ENCODE measurements around the gene HDAC1.
"Not testable (repeated sequence)": the region's sequence is repeated elsewhere in the genome, so short reads cannot be mapped to it uniquely, and the experiment has no call there.

The HDAC1 gene

DNA sequence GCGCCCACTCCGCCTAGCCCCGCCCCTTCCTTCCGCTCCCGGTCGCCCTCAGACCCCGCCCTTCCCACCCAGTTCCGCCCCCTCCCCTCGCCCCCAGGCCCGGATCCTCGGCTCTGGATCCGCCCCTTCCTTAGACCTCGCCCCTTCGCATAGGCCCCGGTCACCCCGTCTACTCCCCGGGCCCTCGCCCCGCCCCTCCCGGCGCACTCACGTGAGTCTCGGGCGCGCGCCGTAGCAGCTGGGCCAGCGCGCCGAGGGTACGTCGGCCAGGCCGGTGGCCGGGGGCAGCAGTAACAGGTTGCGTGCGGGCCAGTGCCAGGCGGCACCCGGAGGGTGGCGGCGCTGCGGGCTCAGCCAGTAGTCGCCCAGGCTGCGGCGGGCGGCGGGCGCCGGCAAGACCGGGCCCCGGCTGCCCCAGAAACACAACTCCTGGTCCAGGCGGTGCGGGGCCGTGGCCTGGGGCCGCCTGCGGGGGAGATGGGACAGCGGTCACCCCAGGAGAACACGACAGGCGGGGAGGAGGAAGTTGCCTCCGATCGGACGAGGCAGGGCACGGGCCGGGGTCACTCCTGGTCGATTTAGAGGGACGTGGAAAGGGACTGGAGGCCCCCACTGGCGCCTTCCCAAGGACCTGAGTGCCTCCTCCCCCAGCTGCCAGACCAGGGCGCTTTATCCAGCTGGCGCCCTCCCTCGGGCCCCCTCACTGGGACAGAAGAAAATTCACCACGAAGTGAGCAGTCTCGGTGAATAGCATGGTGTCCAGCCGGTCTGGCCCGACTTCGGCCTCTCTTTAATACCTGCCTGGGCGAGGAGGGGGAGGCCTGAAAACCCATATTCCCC lies 59.7 kb downstream of the HDAC1 start:
- DNase-seq = peak; percentile 81

- no peak for DNase-seq
Measured at GRCh38 chr1:32352239-32352745, 60.4 kb downstream of the HDAC1 start.

DNA sequence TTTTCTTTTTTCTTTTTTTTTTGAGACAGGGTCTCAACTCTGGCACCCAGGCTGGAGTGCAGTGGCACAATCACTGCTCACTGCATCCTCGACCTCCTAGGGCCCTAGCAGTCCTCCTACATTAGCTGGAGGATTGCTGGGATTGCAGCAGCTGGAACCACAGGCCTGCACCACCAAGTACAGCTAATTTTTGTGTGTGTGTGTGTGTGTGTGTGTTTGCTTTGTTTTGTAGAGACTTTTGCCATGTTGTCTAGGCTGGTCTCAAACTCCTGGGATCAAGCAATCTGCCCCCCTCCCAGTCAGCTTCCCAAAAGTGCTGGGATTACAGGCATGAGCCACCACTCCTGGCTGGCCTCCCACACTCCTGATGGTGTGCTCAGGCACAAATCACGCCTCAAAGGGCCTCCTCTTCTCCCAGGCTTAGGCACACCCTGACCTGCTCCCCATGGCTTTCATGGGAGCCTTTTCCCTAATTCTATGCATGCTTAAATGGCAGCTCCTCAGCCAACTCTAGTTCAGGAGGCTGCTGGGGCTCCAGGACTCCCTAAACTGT lies 61.0 kb downstream of the HDAC1 start:
- DNase-seq = no peak

- no peak for DNase-seq
Measured at GRCh38 chr1:32353431-32353830, 61.5 kb downstream of the HDAC1 start.

- DNase-seq = peak; percentile 70
Measured at GRCh38 chr1:32353886-32354570, 62.1 kb downstream of the HDAC1 start.

DNA sequence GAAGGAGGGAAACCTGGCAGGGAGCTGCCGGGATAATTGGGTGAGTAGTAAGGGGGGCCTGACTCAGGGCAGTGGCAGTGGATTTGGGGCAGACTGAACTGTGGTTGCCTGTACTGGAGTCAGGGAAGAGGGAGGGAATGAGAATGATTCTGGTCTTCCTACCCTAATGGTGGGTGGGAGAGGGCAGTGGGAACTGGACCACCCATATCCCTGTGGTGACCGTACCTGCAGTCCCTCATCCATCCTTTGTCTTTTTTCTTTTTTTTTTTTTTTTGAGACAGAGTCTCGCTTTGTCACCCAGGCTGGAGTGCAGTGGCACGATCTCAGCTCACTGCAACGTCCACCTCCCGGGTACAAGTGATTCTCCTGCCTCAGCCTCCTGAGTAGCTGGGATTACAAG lies 63.9 kb downstream of the HDAC1 start:
- DNase-seq = not testable (repeated sequence)

GRCh38 chr1:32356478-32356877 lies 64.6 kb downstream of the HDAC1 start:
- DNase-seq = no peak

- no peak for DNase-seq
Measured at GRCh38 chr1:32357614-32358013, 65.7 kb downstream of the HDAC1 start.

- DNase-seq = no peak
Measured at GRCh38 chr1:32358435-32358834, 66.6 kb downstream of the HDAC1 start.

GRCh38 chr1:32361308-32361673 lies 69.4 kb downstream of the HDAC1 start:
- DNase-seq = no peak

DNA sequence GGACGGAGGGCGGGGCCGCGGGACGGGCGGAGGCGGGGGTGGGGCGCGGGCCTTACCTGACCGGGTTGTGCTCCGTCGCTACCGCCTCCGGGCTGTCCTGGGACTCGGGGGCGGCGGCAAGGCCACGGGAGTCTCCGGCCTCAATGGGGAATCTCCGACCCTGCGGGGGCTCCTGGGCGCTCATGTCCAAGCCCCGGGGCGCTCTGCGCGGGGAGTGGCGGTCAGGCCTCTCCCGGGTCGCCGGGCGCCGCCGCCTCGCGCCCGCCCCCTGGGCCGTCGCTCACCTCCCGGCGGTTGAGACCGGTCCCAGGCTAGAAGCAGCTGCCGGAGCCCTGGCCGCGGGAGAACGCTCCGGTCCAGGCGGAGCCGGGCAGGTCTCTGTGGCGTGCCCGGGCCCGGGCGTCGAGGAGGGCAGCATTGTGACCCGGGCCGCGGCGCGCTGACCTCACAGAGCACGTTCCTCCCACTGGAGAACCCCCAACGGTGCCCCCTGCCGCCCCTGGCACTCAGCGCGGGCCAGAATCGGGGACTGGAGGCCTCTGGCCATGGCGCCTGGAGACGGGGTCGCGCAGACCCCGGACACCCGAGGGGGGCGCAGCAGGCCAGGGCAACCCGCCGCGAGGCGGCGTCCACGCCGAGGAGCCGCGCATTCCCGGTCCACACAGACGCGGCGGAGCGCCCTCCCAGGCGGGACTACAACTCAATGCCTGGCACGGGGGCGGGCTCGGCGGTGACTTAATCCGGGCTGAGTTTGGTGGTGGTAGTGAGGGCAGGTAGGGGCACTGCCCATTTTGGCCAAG lies 70.0 kb downstream of the HDAC1 start:
- no peak for DNase-seq

DNA sequence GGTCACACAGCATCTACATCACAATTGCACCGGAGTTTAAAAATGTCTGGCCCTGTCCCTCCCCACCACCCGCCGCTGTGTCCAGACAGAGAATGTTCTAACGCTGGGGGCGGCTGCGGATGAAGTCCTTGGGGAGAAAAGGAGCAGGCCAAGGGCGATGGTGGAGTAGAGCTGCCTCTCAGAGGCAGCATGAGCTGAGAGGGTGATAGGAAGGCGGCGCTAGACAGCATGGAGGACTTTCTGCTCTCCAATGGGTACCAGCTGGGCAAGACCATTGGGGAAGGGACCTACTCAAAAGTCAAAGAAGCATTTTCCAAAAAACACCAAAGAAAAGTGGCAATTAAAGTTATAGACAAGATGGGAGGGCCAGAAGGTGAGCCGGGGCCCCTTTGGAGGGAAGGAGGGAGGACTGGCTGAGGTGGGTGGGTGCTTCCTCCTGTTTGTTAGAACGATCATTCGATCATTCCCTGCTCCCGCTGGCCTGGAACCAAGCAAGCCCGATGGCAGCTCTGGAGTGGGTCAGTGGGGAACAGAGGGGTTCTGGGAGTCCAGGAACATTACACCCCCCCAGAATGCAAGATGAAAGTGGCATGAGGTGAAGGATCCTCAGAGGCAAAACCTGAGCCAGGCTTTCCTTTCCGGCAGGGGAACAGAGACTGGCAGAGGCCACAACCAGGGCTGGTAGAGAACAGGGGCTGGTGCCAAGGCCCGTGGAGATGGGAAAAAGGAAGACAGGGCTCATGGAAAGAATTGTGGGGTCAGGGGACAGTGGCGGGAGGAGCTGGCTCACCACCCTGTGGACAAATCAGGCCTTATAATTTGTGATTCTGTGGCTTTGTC lies 70.8 kb downstream of the HDAC1 start, which contains the start of the genes FAM229A and TSSK3:
FAM229A (minus strand) TSS at position 12 of the 840 bp plus-strand sequence. CDS start 394 bp downstream, outside the sequence.
TSSK3 (plus strand) TSS at position 66 of the 840 bp plus-strand sequence; CDS start at position 229, 163 bp downstream.
- DNase-seq = no peak

DNA sequence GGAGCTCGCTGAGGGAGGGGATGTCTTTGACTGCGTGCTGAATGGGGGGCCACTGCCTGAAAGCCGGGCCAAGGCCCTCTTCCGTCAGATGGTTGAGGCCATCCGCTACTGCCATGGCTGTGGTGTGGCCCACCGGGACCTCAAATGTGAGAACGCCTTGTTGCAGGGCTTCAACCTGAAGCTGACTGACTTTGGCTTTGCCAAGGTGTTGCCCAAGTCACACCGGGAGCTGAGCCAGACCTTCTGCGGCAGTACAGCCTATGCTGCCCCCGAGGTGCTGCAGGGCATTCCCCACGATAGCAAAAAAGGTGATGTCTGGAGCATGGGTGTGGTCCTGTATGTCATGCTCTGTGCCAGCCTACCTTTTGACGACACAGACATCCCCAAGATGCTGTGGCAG lies 71.8 kb downstream of the HDAC1 start:
- DNase-seq = no peak

- DNase-seq = no peak
Measured at GRCh38 chr1:32364836-32365235, 73.0 kb downstream of the HDAC1 start.

DNA sequence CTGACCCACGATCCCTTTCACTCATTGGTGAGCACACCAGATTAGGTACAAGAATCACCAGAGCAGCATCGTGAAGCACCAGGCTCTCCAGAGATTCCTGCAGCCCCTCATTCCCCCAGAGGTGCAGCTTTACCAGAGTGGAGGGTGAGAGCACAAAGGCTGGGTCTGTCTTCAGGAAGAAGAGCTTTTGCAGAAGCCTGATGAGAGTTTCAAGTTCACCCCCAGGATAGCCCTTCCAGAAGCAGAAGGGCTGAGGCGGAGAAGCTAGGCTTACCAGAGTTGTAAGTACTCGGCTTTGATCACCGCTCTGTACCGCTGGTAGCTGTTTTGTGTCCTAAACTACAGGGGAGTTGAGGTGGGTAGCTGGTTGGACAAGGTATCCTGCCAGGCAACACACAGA lies 73.6 kb downstream of the HDAC1 start:
- DNase-seq = no peak

GRCh38 chr1:32367912-32368635 lies 76.2 kb downstream of the HDAC1 start:
- DNase-seq = no peak

- no peak for DNase-seq
Measured at GRCh38 chr1:32372149-32372756, 80.4 kb downstream of the HDAC1 start.

DNA sequence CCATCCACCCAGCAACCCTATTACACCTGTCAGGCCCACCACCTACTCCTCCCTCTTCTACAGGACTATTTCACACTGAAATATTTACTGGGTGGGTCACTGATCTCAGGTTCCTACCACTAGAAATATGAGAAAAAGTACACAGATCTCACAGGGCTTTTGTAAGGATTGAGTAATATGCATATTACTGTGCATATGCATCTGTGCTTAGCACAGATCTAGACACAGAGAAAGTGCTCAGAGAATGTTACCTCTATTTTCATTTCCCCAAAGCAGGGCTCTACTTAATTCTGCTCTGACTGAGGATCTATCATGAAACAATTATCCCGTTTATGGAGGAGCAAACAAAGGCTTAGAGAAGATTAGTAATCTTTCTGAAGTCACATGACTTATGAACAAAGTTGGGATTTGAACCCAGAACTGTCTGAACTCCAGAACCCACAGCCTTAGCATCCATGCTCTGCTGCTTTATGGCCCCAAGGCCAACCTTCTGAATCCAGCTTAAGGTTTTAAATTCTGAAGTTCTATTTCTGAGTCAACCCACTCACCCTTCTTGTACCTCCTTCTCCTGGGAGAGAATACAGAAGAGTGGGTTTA lies 82.2 kb downstream of the HDAC1 start:
- DNase-seq = no peak

GRCh38 chr1:32376199-32376598 lies 84.3 kb downstream of the HDAC1 start:
- no peak for DNase-seq

GRCh38 chr1:32377541-32378220 lies 85.8 kb downstream of the HDAC1 start:
- no peak for DNase-seq

Data from NCI-H226 (cell line).